Coronary artery (tissue), 2 donors: ENCODE measurements around the gene GSTM3.

Experiments used
- DNase-seq: peaks from one replicate; pipeline ENCODE4 v3.0.0-alpha.2; 2017; ENCODE audit warnings: low spot score
- H3K27ac ChIP-seq, 2 donors: fragments of 200-600 bp; sonication (generic); one replicate each; pipeline ENCODE4 v1.5.1; 2016 to 2019
- H3K4me3 ChIP-seq: fragments of 200-600 bp; sonication (generic); 2 replicates; pipeline ENCODE4 v1.5.1; 2016; ENCODE audit warnings: mild to moderate bottlenecking, moderate library complexity
- TF ChIP-seq, protein P1 (sequence below): fragments of 200-600 bp; sonication (generic); IDR thresholded peaks from one replicate; pipeline ENCODE4 v1.5.1; 2019; ENCODE audit warnings: antibody characterized with exemption

The GSTM3 gene

GRCh38 chr1:109728870-109729269, 12.0 kb downstream of the GSTM3 start:
- Histone ChIP-seq H3K27ac (no peak overlapping the region), H3K4me3 (no peak overlapping the region)
- TF ChIP-seq, protein P1, sequence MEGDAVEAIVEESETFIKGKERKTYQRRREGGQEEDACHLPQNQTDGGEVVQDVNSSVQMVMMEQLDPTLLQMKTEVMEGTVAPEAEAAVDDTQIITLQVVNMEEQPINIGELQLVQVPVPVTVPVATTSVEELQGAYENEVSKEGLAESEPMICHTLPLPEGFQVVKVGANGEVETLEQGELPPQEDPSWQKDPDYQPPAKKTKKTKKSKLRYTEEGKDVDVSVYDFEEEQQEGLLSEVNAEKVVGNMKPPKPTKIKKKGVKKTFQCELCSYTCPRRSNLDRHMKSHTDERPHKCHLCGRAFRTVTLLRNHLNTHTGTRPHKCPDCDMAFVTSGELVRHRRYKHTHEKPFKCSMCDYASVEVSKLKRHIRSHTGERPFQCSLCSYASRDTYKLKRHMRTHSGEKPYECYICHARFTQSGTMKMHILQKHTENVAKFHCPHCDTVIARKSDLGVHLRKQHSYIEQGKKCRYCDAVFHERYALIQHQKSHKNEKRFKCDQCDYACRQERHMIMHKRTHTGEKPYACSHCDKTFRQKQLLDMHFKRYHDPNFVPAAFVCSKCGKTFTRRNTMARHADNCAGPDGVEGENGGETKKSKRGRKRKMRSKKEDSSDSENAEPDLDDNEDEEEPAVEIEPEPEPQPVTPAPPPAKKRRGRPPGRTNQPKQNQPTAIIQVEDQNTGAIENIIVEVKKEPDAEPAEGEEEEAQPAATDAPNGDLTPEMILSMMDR = no peak
- DNase-seq = no peak

DNA sequence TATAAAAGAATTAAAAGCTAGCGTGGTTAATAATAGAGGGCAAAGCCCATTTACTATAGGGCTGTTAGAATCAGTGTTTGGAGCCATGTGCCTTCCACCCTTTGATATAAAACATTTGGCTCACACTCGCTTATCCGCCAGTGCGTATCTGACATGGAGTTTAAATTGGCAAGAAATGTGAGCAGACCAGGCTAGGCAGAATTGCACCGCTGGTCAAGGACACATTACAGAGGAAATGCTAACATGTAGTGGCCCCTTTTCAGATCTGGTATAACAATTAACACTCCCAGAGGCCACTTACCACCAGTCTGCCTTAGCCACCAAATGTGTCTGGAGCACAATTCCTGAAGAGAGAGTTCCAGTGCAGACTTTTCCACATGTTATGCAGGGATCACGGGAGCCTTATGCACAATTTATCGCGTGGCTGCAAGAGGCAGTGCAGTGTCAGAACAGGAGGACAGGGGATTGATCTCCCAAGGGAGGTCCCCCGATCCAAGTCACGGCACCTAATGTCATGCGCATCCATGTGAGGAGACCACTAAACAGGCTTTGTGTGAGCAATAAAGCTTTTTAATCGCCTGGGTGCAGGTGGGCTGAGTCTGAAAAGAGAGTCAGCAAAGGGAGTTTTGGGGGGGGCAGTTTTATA, 14.0 kb downstream of the GSTM3 start:
- Histone ChIP-seq H3K4me3 (no peak overlapping the region), H3K27ac (no peak overlapping the region)
- TF ChIP-seq, protein P1 = no peak
- no peak for DNase-seq

- TF ChIP-seq, protein P1 = no peak
- Histone ChIP-seq H3K27ac (no peak overlapping the region), H3K4me3 (no peak overlapping the region)
- DNase-seq = no peak
These were observed 14.8 kb downstream of the GSTM3 start for GRCh38 chr1:109726007-109726406.

- TF ChIP-seq, protein P1 = no peak
These were observed 15.3 kb downstream of the GSTM3 start for GRCh38 chr1:109725510-109725909.

DNA sequence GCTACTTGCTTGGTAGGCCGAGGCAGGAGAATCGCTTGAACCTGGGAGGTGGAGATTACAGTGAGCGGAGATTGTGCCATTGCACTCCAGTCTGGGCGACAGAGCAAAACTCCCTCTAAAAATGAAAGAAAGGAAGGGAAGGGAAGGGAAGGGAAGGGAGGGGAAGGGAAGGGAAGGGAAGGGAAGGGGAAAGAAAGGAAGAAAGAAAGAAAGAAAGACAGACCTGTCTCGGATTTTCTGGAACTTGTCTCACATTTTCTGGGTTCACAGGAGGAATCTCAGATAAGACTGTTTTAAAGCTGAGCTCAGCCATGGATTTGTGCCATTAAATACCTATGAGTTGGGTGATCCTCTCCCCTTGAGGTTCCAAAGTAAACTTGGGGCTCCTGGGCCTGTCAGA, 15.9 kb downstream of the GSTM3 start:
- H3K4me3 ChIP-seq = no peak overlapping the region
- H3K27ac ChIP-seq = no peak overlapping the region
- TF ChIP-seq, protein P1 = no peak

More at GRCh38 chr1:109725510-109725909, 15.3 kb downstream of the GSTM3 start:
- no peak overlapping the region for H3K4me3 ChIP-seq
- no peak overlapping the region for H3K27ac ChIP-seq
- no peak for DNase-seq

GRCh38 chr1:109722908-109723691, 17.7 kb downstream of the GSTM3 start:
- no peak overlapping the region for H3K4me3 ChIP-seq
- H3K27ac ChIP-seq = no peak overlapping the region
- TF ChIP-seq, protein P1 = no peak
- no peak for DNase-seq

More for the DNA sequence above, 15.9 kb downstream of the GSTM3 start:
- no peak for DNase-seq

DNA sequence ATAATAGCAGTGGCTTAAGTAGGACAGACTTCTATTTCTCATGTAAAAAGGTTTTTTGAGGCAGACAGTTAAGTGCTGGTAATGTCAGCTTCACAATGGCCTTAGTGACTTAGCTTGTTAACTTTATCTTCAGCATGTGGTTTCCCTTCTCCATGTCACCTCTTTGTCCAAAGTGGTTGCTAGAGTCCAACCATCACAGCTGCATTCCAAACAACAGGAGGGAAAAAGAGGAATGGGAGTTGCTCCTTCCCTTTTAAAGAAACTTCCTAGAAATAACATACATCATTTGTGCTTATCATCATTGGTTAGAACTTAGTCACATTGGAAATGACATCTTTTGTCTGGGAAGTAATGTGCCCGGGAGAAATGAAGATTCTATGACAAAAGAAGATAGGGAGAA, 18.9 kb downstream of the GSTM3 start:
- no peak overlapping the region for H3K27ac ChIP-seq
- no peak overlapping the region for H3K4me3 ChIP-seq
- TF ChIP-seq, protein P1 = no peak
- DNase-seq = no peak
